A204.1 (cell line): Measurements from ENCODE around the gene ESR2.
"Not testable (repeated sequence)": the region's sequence is repeated elsewhere in the genome, so short reads cannot be mapped to it uniquely, and the experiment has no call there.

Experiments used
- FAIRE-seq: peaks from 2 replicates; lab custom pipeline; 2012; peaks lifted over from hg19 to GRCh38; lab: Jason Lieb, UNC

ESR2 gene

DNA sequence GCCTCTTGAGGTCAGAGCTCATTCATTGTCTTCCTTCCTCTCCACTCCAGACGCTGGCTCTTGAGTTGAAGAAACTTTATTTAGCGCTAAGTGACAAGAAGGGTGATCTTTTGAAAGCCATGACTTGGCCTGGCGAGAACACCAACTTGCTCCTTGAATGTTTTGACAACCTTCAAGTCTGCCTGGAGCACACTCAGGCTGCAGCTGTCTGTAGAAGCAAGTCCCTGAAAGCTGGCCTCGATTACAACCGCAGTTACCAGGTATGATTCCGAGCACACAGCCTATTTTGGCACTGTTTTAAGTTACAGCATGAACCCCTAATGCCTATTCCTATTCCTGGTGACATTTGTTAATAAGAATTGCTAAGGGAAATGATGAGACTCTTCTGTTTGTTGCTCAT, 167.6 kb downstream of the ESR2 start:
- FAIRE-seq: no peak

DNA sequence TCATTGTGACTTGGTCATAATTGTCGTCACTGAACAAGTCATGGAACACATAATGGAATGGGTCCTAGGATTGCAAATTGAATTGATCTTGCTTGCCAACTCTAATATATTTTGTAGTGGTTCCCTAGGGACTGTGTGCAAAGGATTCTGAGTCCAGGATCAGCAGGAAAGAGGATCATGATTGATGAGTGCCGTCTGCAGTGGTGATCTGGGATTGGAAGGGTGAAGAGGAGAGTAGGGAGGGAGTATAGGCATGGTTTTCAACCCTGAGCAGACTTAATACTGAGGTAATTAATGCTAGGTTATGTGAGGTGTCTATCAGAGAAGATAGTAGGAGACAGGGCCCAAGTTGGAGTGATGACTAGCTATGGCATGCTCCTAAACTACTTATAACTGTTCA, 168.9 kb downstream of the ESR2 start:
- FAIRE-seq: no peak

GRCh38 chr14:64123241-64123822, 170.8 kb downstream of the ESR2 start:
- FAIRE-seq: no peak

DNA sequence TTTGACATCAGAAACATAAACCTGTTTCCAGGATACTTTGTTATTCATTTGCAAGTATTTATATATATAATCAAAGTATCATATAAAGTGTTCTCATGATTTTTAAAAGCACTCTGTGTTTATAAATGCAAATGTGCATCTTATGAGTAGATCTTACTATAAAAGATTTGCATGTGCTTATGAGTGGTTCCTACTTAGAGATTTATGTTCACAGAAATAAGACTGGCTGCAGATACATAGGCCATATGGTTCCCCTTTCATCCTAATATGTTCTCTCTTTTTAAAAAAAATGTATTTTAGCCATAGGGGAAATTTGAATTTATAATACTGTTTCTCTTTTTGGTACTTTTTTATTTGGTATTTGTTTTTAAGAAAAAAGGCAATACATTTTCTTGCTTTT, 174.2 kb downstream of the ESR2 start:
- no peak for FAIRE-seq

DNA sequence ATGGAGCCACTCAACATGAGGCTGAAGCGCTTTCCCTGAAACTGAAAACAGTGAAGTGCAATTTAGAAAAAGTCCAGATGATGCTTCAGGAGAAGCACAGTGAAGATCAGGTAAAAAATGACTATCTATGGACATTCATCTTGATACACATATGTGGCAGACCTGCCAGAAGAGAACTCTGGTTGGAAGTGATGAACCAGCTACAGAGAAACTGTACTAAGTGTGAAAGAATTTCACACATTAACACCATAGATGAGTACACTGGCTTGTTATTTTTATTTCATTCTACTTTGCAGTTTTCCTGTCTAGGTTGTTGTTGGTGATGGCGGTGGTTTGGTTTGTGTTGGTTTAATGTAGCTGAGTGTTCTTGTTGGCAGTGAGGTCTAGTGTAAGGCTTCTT, 174.7 kb downstream of the ESR2 start:
- FAIRE-seq: no peak

DNA sequence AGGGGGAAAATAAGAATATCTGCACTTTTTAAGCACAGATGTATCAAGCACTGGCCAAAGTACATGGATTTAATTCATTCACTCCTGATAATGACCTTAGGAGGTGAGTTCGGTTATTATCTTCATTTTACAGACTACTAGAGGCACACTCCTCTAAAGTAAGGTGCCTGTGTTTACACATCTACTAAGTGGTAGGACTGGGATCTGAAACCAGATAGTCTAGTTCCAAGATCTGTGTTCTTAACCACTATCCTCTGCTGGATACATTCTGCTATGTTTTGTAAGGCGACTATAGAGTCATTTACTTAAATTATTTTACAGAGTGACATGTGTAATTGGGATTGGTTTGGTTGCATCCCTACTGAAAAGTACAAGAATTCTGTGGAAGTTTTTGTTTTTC, 175.3 kb downstream of the ESR2 start:
- no peak for FAIRE-seq

- FAIRE-seq: not testable (repeated sequence)
These were observed 175.8 kb downstream of the ESR2 start for GRCh38 chr14:64118403-64118742.

DNA sequence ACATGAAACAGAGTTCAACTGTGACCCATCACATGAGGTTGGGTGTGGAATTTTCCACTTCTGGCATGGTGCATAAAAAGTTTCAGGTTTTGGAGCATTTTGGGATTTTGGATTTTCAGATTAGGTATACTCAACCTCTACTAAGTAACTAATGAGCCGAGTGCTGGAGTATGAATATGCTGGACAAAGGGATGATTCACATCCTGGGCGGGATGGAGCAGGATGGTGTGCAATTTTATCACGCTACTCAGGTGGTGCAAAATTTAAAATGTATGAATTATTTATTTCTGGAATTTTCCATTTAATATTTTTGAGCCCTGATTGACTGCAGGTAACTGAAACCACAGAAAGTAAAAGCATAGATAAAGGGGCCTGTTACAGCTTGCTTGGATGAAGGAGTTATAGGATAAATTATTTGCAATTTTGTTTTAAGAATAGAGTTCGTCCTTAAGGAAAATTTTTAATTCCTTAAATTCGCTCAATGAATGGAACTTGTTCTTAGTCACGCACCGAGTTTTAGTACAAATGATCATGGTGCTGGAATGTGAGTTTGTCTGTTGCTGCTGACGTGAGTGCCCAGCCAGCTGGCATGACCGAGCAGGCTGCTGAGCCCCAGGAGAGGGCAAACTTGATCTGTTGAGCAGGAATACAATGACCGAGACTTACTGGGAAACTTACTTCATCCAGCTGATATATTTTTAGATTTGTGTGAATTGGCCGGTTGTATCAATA, 176.3 kb downstream of the ESR2 start:
- no peak for FAIRE-seq

DNA sequence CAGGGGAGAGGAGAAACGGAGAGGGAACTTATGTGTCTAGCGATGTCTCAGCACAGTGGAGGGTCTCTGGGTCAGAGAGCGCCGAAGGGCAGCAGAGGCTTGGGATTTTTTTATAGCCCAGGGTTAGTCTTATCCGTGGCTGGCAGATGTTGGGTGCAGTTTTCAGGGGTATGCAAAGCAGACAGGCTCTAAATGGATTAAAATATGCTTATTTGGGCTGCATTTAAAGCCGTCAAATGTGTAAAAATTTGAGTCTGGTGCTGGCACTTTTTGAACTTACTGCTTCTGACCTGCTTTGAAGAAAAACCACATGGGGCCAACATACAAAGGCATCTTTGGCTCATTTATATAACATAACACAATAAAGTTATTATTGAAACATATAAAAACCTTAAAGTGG, 178.8 kb downstream of the ESR2 start:
- no peak for FAIRE-seq

- FAIRE-seq: no peak
These were observed 179.4 kb downstream of the ESR2 start for GRCh38 chr14:64114796-64115195.

GRCh38 chr14:64114166-64114565, 180.0 kb downstream of the ESR2 start:
- FAIRE-seq: no peak

DNA sequence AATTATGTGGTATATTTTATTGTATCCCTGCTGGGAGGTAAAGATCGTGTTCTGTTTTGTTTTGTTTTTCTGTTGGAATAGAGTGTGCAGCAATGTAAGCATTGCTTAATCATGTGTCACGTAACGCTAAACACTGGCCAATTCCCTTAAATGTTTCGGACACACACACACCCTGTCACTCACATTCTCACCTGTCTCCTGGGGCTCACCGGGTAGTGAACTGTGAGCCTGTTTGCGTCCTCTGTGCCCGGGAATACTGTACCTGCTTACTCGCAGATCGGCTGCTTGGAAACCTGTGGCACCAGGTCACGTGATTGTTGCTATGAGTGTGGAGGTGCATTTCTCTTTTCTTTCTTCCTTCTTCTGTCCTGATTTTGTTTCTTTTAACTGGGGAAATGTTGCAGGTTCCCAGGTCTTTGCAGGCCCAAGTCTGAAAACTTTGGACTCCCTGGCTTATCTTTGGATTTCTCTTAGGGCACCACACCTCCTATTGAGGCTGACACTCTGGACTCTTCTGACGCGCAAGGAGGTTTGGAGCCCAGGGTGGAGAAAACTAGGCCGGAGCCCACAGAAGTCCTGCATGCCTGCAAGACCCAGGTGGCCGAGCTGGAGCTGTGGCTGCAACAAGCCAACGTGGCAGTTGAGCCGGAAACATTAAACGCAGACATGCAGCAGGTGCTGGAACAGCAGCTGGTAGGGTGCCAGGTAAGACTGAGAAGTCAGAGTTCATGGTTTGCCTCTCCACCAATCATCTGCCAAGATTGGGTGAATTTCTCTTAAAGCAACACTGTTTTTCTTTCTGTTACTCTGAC, 181.1 kb downstream of the ESR2 start:
- no peak for FAIRE-seq

GRCh38 chr14:64110802-64111201, 183.4 kb downstream of the ESR2 start:
- FAIRE-seq: no peak

DNA sequence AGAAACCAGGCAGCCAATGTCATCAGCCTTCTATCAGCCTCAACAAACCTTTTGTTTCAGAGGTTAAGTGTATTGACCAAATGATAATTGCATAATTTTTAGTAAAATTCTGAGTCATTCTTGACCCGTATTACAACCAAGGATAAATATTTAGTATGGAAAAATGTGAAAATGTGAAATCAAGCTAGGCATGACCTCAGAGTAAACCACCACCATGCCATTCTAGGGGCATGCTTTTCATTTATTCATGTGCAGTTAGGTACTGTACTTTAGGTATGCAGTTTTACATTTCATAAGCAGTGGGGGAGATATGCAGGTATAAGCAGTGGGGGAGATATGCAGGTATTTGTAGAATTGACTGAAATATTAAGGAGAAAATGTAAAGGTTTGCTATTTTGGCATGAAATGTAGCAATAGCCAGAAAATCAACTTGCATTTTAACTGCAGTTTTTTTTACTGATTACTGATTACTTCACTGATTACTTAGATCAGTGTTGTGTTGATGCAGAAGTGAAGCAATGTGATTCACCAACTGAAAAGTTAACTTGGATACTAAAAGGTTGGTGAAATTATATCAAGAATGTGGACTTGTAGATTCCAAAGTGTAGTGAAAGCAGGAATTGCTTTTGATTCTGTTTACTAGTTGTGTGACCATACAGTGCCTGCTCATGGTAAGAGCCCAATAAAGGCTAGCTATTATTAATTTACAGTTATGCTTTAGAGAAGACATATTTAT, 184.2 kb downstream of the ESR2 start:
- no peak for FAIRE-seq

DNA sequence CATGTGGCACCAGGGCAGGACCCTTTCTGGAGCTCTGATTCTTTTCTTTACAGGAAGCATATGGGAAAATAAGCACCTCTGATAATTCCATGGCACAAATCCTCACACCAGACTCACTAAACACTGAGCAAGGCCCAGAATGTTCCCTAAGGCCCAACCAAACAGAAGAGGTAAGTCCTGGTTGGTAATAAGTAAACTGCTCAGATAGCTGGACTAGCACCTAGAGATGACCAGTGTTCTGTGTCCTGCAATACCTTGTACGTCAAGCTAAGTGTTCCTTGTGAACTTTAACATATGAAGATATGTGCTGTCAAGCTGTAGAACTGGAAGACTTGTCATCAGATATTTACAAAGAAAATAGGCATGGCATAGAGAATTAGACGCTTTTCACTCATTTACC, 186.7 kb downstream of the ESR2 start:
- FAIRE-seq: no peak

- no peak for FAIRE-seq
These were observed 196.1 kb downstream of the ESR2 start for GRCh38 chr14:64098120-64098519.

GRCh38 chr14:64095620-64096019, 198.6 kb downstream of the ESR2 start:
- no peak for FAIRE-seq

DNA sequence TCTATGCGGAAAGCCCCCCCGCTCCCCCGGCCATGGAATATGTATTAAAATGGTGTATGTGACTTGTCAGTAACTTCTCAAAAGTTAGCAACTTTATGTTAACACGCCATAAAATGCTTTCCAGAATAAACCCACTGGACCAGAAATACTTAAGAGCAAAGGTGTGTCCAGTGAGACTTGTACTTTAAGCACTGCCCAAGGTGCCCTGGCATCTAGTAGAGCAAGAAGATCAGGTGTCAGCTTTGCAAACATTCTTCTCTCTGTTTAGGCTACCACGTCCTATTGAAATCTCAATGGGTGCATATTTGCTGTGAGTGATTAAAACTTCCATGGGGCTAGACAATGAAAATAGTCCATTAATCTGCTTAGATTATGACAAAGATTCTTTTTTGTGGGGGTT, 201.2 kb downstream of the ESR2 start:
- no peak for FAIRE-seq

GRCh38 chr14:64092338-64092737, 201.8 kb downstream of the ESR2 start:
- FAIRE-seq: no peak

DNA sequence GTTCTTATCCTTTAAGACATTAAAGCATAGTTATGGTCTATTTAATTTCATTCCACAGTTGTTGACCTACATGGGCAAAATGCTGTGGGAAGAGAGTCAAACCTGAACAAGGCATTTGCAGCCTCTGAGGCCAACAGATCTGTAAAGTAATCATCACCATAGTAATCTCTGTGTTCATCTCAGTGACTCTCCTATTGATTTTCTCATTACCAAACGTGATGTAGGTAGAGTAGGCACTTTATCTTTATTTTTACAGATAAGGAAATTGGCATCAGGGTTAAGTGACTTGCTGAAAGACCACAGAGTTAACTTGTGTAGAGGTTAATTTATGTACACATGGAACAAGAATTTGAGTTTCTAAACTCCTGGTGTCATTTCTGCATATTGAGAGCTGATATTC, 203.0 kb downstream of the ESR2 start:
- no peak for FAIRE-seq

GRCh38 chr14:64089920-64090319, 204.3 kb downstream of the ESR2 start:
- FAIRE-seq: no peak

- no peak for FAIRE-seq
These were observed 205.6 kb downstream of the ESR2 start for GRCh38 chr14:64088647-64088964.

DNA sequence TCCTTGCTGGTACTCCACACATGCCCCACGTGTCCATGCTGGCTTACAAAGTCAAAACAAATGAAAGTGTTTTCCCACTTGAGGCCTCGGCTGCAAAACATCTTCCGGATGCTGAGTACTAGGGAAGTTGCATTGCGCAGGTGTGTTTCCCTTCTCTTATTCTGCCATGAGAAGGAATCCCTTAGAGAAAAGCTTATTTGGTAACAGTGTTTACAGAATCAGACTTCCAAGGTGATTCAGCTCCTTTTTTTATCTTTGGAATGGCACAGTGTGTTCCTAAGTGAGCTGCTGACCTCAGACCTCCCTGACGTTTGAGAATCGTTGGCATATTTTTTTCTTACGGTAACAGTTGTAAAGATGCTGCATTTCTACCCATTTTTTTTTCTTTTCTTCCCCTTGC, 211.3 kb downstream of the ESR2 start:
- no peak for FAIRE-seq
